ENCODE measurements around the gene DSCAML1. TPM values are rescaled to one million over a fixed set of nuclear protein-coding genes. Genes with fewer than 3 reads are reported as not detected.

Gene DSCAML1
- polyA plus RNA-seq, 1 donor from 2014 or later, result not detected

DNA sequence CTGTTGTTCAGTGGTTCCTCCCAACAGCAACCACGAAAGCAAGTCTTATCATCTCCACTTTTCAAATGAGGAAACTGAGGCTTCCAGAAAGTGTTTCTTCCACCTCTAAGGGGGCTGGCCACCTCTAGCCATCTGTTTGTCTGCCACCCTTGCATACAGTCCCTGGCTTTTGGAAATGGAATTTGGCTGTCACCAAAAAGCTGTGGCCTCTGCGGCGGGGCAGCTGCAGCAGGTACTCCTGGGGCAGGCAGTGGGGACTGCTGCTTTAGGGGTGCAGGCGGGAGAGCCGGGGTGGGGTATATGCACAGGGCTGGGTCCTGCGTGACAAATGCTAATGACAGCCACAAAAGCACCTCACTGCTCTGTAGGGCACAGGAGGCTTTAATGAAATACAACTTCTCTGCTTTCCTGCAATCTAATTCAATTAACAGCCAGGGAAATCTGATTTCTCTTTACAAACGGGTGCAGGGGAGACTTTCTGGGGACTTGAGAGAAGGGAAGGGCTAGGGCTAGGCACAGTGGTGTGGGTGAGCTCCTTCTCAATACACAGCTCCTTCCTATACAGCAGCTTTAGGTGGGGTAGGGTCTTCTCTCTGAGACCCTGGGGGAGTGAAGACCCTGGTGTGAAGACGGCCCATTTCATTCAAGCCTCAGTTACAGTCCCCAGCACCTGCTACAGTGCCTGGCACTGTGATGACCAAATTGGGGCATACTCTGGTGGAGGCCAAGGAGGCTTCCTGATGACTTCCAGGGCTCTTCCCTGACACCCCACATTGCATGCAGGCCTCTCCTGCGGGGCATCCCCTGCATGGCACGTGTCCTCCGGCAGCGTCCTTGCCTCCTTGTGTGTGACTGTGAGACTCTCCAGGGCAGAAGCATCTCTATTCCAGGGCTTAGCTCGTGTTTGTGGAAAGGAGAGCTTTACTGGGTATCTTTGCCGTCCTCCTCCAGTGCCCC, 307.7 kb downstream of the DSCAML1 start:
- peaks cover 0 to 2% (median 0%) of the 10 kb centered on the region in 3 donors for H3K4me1 Mint-ChIP-seq
- H3K27ac Mint-ChIP-seq, result no peak overlapping the region
- no peaks in the 10 kb centered on the region for H3K36me3 Mint-ChIP-seq
- H3K9me3 Mint-ChIP-seq, result no peaks in the 10 kb centered on the region
- peaks cover 27% of the 10 kb centered on the region for H3K27me3 Mint-ChIP-seq
- no peak overlapping the region for H3K4me3 Mint-ChIP-seq

DNA sequence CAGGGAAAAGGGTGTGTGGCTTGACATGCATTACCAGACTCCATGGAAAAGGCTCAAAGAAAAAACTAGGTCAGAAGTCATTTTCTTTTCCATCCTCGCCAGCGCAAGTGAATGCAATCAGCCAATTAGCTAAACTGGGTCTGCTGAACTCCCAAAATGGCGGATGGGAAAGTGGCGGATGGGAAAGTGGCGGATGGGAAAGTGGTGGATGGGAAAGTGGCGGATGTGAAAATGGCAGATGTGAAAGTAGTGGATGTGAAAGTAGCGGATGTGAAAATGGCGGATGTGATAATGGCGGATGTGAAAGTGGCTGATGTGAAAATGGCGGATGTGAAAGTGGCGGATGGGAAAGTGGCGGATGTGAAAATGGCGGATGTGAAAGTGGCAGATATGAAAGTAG, 311.0 kb downstream of the DSCAML1 start:
- Mint-ChIP-seq H3K27me3 (peaks cover 20% of the 10 kb centered on the region), H3K4me1 (peaks cover 0 to 2% (median 0%) of the 10 kb centered on the region in 3 donors), H3K9me3 (no peaks in the 10 kb centered on the region), H3K4me3 (peak overlapping the region in 1 of 4 donors; percentile 82), H3K27ac (no peak overlapping the region), H3K36me3 (no peaks in the 10 kb centered on the region)

DNA sequence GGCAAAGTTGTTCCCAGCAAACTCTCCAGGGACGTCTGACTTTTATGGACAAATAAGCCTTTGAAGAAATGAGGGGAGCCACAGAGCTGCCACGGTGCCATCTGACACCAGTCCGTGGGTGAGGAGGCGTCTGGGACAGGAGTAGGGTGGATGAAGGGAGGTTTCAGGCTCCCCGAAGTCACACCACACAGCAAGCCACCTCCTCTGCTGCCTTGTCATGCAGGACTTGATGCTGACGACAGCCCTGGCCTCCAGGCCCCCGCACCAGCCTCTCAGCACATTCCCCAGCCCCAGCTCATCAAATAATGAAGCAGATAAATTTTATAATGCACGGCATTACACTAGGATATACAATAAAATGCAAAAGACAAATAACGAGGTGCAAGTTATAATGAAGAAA, 312.9 kb downstream of the DSCAML1 start:
- H3K4me3 Mint-ChIP-seq, result no peak overlapping the region
- H3K4me1 Mint-ChIP-seq, result no peaks in the 10 kb centered on the region
- peaks cover 12% of the 10 kb centered on the region for H3K27me3 Mint-ChIP-seq
- no peaks in the 10 kb centered on the region for H3K36me3 Mint-ChIP-seq
- H3K27ac Mint-ChIP-seq, result peak overlapping the region in 1 of 3 donors; percentile 61
- no peaks in the 10 kb centered on the region for H3K9me3 Mint-ChIP-seq

DNA sequence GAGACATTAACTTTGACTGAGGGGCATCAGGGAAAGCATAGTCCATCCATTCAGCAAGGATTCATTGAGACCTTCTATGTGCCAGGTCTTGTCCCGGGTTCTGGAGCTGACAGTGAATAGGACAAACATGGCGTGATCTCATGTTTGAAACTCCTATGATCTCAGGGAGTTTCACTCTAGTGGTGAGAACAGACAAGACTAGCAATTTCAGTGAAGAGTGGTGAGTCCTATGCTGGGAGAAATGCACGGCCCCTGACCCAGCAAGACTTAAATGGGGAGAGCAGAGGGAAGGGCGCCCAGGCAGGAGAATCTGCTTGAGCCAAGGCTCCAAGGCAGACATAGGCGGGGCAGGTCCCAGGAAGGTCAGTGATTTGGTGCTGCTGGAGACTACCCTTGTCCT, 313.6 kb downstream of the DSCAML1 start:
- Mint-ChIP-seq H3K9me3 (no peaks in the 10 kb centered on the region), H3K27ac (no peak overlapping the region), H3K36me3 (no peaks in the 10 kb centered on the region), H3K4me1 (no peaks in the 10 kb centered on the region), H3K4me3 (no peak overlapping the region), H3K27me3 (peaks cover 12% of the 10 kb centered on the region)

DNA sequence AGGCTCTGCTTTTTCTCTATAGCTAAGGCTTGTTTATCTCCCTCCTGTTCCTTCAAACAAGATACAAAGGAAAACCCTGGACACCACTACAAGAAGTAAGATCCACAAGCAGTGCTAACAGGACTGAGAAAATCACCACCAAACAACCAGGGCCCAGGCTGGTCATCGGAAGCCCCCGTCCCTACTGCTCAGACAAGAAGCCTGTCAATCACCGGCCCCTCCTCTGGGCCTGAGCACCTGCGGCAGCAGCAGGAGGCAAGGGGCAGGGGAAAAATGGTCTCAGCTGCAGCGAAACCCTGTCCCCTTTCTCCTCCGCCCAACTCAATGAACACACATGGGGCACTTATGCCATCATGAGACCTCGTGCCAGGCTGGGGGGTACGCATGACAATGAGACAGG, 314.1 kb downstream of the DSCAML1 start:
- Mint-ChIP-seq H3K27ac (no peak overlapping the region), H3K9me3 (no peaks in the 10 kb centered on the region), H3K27me3 (peaks cover 12% of the 10 kb centered on the region)

DNA sequence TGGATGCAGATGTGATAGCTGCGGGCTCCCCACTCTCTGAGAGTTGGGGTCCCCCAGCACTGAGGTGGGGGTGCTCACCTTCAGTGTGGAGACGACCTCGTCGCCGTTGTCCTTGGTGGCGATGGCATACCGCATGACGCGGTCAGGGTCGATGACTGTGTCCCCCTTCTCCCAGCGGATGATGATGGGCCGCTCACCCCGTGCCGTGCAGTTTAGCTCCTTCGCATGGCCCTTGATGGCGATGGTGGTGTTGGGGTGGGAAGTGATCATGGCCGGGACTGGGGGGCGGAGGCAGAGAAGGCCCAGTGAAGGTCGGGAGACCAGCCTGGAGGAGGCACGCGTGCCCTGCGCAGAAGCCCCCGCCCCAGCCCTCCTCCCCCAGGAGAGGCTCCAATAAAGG, 315.1 kb downstream of the DSCAML1 start:
- Mint-ChIP-seq H3K27me3 (peaks cover 13% of the 10 kb centered on the region), H3K27ac (no peak overlapping the region), H3K4me3 (no peak overlapping the region), H3K9me3 (no peaks in the 10 kb centered on the region), H3K36me3 (no peaks in the 10 kb centered on the region), H3K4me1 (no peaks in the 10 kb centered on the region)

More for the DNA sequence above, 314.1 kb downstream of the DSCAML1 start:
- H3K4me3 Mint-ChIP-seq, result no peak overlapping the region
- H3K4me1 Mint-ChIP-seq, result no peaks in the 10 kb centered on the region
- no peaks in the 10 kb centered on the region for H3K36me3 Mint-ChIP-seq

DNA sequence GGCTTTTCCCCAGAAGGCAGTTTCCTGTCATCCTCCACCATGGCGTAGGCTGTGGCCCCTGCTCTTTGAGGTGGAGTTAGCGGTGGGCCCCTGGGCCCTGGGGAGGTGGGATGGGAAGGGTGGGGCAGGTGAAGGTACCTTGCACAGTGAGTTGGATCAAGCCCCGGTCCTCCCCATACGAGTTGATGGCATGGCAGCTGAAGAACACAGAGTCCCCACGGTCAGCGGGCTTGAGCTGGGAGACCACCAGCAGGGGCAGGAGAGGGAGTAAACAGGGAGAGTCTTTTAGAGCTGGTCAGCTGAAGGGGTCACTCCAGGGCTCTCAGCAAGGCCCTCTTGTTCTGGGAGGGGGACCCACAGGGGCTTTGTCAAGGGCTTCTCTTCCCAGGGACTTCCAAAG, 316.0 kb downstream of the DSCAML1 start:
- H3K27me3 Mint-ChIP-seq, result peaks cover 14% of the 10 kb centered on the region
- H3K4me3 Mint-ChIP-seq, result no peak overlapping the region
- no peaks in the 10 kb centered on the region for H3K4me1 Mint-ChIP-seq
- H3K9me3 Mint-ChIP-seq, result no peaks in the 10 kb centered on the region
- no peaks in the 10 kb centered on the region for H3K36me3 Mint-ChIP-seq
- H3K27ac Mint-ChIP-seq, result no peak overlapping the region

DNA sequence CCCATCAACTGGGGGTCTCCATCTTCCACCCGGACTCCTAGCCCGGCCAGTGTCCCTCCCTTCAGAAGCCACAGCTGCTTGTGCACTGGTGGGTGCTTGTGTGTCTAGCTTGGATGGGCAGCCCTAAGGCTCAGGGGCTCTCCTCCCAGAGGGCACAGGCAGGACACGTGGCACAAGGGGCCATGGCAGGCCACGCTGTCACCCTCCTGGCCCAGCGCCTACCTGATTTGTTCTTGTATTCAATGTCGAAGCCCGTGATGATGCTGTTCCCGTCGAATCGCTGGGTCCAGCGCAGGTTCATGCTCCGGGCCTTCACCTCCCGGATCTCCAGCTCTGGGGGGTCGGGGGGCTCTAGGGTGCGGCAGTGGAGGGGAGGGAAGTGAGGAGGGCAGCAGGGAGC, 316.8 kb downstream of the DSCAML1 start:
- Mint-ChIP-seq H3K4me3 (no peak overlapping the region), H3K4me1 (no peaks in the 10 kb centered on the region), H3K27ac (no peak overlapping the region), H3K27me3 (peaks cover 12% of the 10 kb centered on the region), H3K9me3 (no peaks in the 10 kb centered on the region), H3K36me3 (no peaks in the 10 kb centered on the region)

DNA sequence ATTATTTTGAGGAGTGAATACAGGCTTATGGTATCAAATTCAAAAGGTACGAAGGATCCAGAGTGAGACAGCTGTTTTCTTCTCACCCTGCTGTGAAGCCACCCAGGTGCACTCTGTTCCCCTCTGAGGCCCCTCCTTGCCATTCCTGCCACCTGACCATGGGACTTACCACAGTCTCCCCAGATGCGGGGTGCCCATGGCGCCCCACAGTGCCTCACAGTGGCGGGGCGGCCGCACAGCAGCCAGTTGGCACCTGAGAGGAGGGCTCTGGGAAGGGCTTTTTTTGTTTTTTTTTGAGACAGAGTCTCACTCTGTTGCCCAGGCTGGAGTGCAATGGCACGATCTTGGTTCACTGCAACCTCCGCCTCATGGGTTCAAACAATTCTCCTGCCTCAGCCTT, 317.6 kb downstream of the DSCAML1 start:
- H3K9me3 Mint-ChIP-seq, result no peaks in the 10 kb centered on the region
- H3K36me3 Mint-ChIP-seq, result no peaks in the 10 kb centered on the region
- H3K4me1 Mint-ChIP-seq, result no peaks in the 10 kb centered on the region
- peaks cover 9% of the 10 kb centered on the region for H3K27me3 Mint-ChIP-seq
- no peak overlapping the region for H3K4me3 Mint-ChIP-seq
- H3K27ac Mint-ChIP-seq, result no peak overlapping the region

DNA sequence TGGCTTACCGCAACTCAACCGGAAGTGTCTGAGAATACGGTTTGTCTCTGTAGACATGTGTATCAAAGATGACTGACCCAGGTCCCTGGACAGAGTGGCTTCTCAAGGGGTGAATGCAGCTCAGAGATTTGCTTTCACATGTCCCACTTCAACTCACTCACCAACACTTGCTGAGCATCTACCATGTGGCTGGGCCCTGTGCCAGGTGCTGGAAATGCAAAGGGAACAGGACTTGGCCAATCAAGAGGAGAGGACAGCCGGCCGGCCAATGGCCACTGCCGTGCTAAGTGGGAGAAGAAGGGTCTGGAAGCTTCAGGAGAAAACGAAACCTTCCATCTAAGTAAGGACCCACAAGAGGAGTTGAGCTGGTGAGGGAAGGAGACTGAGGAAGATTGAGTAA, 318.1 kb downstream of the DSCAML1 start:
- Mint-ChIP-seq H3K36me3 (no peaks in the 10 kb centered on the region), H3K27ac (no peak overlapping the region)

DNA sequence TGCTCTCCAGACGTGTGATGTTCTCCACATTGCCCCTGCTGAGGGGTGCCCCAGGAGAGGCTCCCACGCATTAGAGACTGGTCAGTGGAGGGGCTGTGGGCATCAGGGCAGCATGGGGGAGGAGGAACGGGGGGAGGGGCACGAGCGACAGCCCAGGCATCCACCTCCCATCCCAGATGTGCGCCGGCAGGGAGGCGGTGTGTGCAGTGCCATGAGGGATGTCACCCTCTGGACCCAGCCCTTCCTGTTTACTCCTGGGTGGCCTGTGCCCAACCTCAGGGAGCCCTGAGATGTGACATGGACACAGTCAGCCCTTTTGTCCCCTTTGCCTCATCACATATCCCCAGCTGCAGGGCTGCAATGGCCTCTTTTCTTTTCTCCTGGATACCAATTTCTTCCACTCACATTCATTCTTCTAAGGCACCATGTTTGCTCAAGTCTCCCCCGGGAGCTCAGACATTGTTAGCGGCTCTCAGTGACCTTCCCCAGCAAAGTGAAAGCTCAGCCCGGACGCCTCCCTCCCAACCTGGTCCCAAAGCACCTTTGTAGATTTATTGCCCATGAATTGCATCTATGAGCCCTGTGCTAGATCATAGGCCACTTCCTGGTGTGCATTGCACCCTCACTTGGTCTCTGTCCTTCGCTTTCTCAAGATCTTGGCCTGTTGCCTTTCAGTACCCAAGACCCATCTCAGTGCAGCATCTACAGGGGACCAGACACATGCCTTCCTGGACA, 318.7 kb downstream of the DSCAML1 start:
- Mint-ChIP-seq H3K9me3 (no peaks in the 10 kb centered on the region), H3K4me1 (no peaks in the 10 kb centered on the region), H3K27me3 (peaks cover 7% of the 10 kb centered on the region), H3K27ac (no peak overlapping the region), H3K36me3 (no peaks in the 10 kb centered on the region), H3K4me3 (no peak overlapping the region)

More for the DNA sequence above, 318.1 kb downstream of the DSCAML1 start:
- Mint-ChIP-seq H3K9me3 (no peaks in the 10 kb centered on the region), H3K27me3 (peaks cover 7% of the 10 kb centered on the region), H3K4me1 (no peaks in the 10 kb centered on the region), H3K4me3 (no peak overlapping the region)

DNA sequence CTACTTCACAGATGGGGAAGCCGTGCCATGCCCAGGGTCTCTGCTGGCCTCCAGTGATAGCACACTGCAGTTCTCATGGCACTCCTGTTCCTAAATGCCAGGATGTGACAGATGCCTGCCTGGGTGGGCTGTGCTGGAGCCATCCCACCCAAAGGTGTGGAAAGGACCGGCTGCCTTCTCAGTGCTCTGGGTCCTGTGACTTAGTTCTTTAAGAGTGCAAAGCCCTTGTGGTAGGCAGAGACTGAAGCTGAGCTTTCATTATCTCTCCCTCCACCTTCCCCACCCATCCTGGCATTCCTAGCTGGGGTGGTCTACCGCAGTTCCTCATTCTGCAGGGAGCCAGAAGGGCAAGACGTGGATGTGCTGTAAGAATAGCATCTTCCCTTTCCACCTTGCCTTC, 319.3 kb downstream of the DSCAML1 start:
- Mint-ChIP-seq H3K36me3 (no peaks in the 10 kb centered on the region), H3K27ac (no peak overlapping the region), H3K4me1 (no peaks in the 10 kb centered on the region), H3K4me3 (no peak overlapping the region), H3K27me3 (peaks cover 7% of the 10 kb centered on the region), H3K9me3 (no peaks in the 10 kb centered on the region)

DNA sequence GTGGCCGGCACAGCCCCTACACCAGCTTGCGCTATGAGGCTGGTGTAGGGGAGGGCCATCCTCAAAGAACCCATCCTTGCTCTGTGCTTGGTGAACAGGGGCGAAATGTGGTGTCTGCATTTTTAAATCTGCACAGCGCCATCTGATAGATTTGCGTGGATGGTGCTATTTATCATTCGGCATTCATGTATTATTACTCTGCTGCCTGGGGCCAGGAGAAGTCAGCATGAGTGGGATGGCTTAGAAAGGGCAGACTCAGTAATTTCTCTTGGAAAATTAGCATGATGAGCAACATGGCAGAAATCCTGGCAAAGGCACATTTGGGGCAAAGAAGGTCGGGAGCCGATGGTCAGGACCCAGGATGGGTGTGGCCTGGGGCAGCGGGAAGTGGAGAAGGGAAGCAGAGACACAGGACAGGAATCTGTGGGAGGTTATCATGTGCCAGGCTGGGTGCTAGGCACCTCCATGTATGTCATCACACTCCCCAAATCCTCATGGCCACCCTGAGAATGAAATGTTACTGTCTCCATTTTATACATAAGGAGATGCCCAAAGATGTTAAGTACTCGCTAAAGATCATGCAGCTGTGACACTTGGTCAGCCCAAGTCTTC, 320.4 kb downstream of the DSCAML1 start:
- Mint-ChIP-seq H3K9me3 (no peaks in the 10 kb centered on the region), H3K27me3 (peaks cover 5% of the 10 kb centered on the region), H3K36me3 (no peaks in the 10 kb centered on the region), H3K4me3 (no peak overlapping the region), H3K4me1 (no peaks in the 10 kb centered on the region), H3K27ac (no peak overlapping the region)

DNA sequence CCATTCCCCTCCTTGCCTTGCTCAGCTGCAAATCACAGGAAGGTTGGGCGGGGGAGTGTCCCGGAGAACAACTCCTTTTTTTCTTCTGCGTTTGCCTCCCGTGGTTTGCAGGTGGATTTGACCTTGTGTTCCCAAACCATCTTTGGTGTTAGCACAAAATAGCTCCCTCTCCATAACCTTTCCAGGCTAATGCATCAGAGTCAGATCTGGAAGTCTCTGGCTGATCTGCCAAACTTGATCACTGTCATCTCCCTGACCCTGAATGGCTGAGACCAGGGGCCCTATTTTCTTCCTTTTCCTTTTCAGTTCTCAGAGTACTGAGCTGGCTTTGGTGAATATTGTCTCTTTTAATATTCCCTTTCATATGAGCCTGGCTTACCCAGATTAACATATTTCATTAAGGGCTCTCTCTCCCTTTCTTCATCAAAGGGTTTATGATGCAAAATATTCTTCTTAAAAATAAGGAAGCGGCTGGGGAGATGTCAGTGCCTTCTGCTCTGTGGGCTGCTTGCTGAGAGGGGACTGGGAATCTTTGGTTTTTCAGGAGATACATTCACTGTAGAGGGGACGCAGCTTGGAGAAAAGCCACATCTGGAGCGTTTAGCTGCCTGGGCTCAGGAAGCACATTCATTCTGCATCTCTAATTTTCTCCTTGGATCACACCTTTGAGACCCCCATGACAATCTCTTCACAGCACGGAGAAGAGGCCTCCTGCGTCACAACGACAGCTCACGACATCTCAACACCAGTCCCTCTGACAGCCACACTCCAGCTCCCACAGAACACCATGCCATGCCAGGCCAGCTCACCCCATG, 321.1 kb downstream of the DSCAML1 start:
- H3K4me1 Mint-ChIP-seq, result no peaks in the 10 kb centered on the region
- peaks cover 5% of the 10 kb centered on the region for H3K27me3 Mint-ChIP-seq
- H3K36me3 Mint-ChIP-seq, result no peaks in the 10 kb centered on the region
- H3K27ac Mint-ChIP-seq, result no peak overlapping the region
- H3K4me3 Mint-ChIP-seq, result no peak overlapping the region
- H3K9me3 Mint-ChIP-seq, result no peaks in the 10 kb centered on the region
